ENCODE results near the gene EIF4B. TPM values are rescaled to one million over a fixed set of nuclear protein-coding genes. Genes with fewer than 3 reads are reported as not detected.

Gene EIF4B
- total and polyA plus RNA-seq, 2 of the 8 experiments (the other 6 are each of a cell fraction or from before 2014, with no cell fraction given): 269 to 816 TPM

DNA sequence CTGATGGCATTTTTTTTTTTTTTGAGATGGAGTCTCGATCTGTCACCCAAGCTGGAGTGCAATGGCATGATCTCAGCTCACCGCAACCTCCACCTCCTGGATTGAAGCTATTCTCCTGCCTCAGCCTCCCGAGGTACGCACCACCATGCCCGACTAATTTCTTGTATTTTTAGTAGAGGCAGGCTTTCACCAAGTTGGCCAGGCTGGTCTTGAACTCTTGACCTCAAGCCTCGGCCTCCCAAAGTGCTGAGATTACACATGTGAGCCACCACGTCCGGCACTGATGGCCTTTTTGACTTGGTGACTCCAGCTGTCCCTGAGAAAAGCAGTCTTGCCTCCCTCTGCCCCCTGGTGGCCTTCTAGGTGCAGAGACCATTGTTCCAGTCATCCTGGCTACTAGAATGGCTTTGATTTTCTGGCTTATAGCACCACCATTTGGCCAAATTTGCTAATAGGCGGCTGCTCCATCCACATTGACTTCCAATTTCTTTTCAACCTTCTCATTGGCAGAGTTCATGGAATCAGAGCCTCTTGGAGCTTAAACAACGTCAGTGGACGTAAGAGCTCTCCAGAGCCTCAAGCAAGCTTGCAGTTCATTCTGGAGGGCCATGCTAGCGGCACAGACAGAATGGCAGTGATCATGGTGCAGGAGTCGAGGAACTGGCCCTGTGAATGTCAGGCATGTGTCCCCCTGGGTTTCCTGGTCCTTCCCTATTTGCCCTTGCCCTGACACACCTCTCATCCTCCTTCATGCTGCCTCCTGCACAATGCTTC is 25.4 kb upstream of the EIF4B start:
- no peak overlapping the region for H3K4me3 ChIP-seq (ENCODE audit: extremely low read depth in 1 of 4, insufficient read depth in 2 of 4, low read depth in 3 of 4, low read length in 4 of 4)
- no peaks in the 10 kb centered on the region for H3K9me3 ChIP-seq (ENCODE audit: insufficient read depth in 2 of 2, low read depth in 1 of 2, low read length in 1 of 2)
- POLR2A ChIA-PET (ENCODE audit: partially characterized antibody): interaction anchor here (0.7 to 4.8 kb wide), 16 partner anchors 11 to 173 kb away, joined by 3 to 47 read pairs (median 4); partner anchors contain the start of genes EIF4B, KRT18 and KRT8
- no peaks in the 10 kb centered on the region for H3K36me3 ChIP-seq (ENCODE audit: control insufficient read depth in 2 of 4, insufficient read depth in 4 of 4, low read length in 3 of 4)
- H3K27me3 ChIP-seq (replicated peaks in 1 of 4; ENCODE audit: control insufficient read depth in 3 of 4, extremely low read depth in 1 of 4, insufficient read depth in 3 of 4, low read length in 3 of 4): no peaks in the 10 kb centered on the region
- no peak overlapping the region for H2AK5ac ChIP-seq (ENCODE audit: low read depth, low read length)
- H2AFZ ChIP-seq (ENCODE audit: low read length): peak overlapping the region; percentile 96
- no peaks in the 10 kb centered on the region for H3K79me2 ChIP-seq (ENCODE audit: control insufficient read depth in 1 of 2, insufficient read depth in 2 of 2, low read length in 2 of 2)
- H3K9ac ChIP-seq (replicated peaks in 1 of 4; ENCODE audit: extremely low read depth in 1 of 4, low read depth in 3 of 4, low read length in 3 of 4): no peak overlapping the region
- FAIRE-seq: peak; percentile 88
- WGBS, 2 experiments (ENCODE audit: extremely low coverage in 1 of 2, insufficient coverage in 1 of 2, insufficient read length in 1 of 2, insufficient replicate concordance in 2 of 2, low coverage in 1 of 2, low lambda C conversion rate in 2 of 2, missing lambda C conversion rate in 1 of 2): 57% methylated on average over 13 of the region's 13 CpGs; no CpG with 5 or more reads in 1 of the 2 experiments
- no peak overlapping the region for H3K27ac ChIP-seq (ENCODE audit: low read depth, low read length)
- H3K23me2 ChIP-seq (ENCODE audit: low read depth, low read length): peaks cover 2% of the 10 kb centered on the region; the same call in 1 of the 2 replicates
- H2BK120ac ChIP-seq (replicated peaks; ENCODE audit: low read depth, low read length): no peak overlapping the region
- CTCF ChIA-PET (ENCODE audit: partially characterized antibody): interaction anchor here (0.6 to 21.2 kb wide), 64 partner anchors 8 to 1080 kb away, joined by 3 to 1250 read pairs (median 4); partner anchors contain the start of genes KRT1, KRT4, KRT71 and KRT8
- H3K23ac ChIP-seq (ENCODE audit: insufficient read length): no peak overlapping the region
- peak overlapping the region; percentile 88; the same call in 1 of the 2 replicates for H2BK12ac ChIP-seq (ENCODE audit: low read depth, low read length)
- H2BK5ac ChIP-seq (ENCODE audit: low read depth, low read length): no peak overlapping the region
- H3K14ac ChIP-seq (ENCODE audit: insufficient read length): no peak overlapping the region
- H3K4me2 ChIP-seq (ENCODE audit: insufficient read depth in 1 of 2, low read depth in 2 of 2, low read length in 2 of 2): peak overlapping the region in 1 of 2 experiments; percentile 23; a peak in 1 of 4 replicates
- no peaks in the 10 kb centered on the region for H3K79me1 ChIP-seq (ENCODE audit: low read depth, low read length)
- no peak overlapping the region for H3K4ac ChIP-seq (replicated peaks; ENCODE audit: insufficient read length, low read depth, low read length)
- H3K4me1 ChIP-seq (replicated peaks in 1 of 4; ENCODE audit: control insufficient read depth in 3 of 4, insufficient read depth in 4 of 4, low read length in 3 of 4): peaks cover 0 to 10% (median 0%) of the 10 kb centered on the region in 4 experiments; a peak in 1 of 7 replicates
- H2BK15ac ChIP-seq (ENCODE audit: low read length): 0 out of 2 replicates have a peak overlapping the region, but pooled peaks have one; percentile 12
- H4K8ac ChIP-seq (ENCODE audit: extremely low read depth, insufficient read depth, low read length): no peak overlapping the region
- H2BK20ac ChIP-seq (ENCODE audit: low read length): no peak overlapping the region
- peak overlapping the region; percentile 20 for H4K91ac ChIP-seq (replicated peaks; ENCODE audit: insufficient read length, low read length)
- DNase-seq (ENCODE audit: low read depth in 1 of 2, low spot score in 2 of 2): peak; percentile 84 to 88
- no peaks in the 10 kb centered on the region for H4K20me1 ChIP-seq (replicated peaks in 1 of 2; ENCODE audit: control insufficient read depth in 1 of 2, insufficient read depth in 2 of 2, low read length in 2 of 2)
- no peak overlapping the region for H4K5ac ChIP-seq (ENCODE audit: insufficient read length, low read depth, low read length)
- no peak overlapping the region for H3K18ac ChIP-seq (ENCODE audit: extremely low read depth, low read length)
- no peak overlapping the region for H3K56ac ChIP-seq (replicated peaks; ENCODE audit: insufficient read length, low read depth, low read length)
- TF ChIP-seq CREB1 (IDR thresholded peaks at IDR 0.05) (peak; percentile 51; the same call in 1 of the 2 replicates), BCL11A (IDR thresholded peaks at IDR 0.05; ENCODE audit: low read depth in 2 of 2, low read length in 2 of 2) (no peak), YY1 (IDR thresholded peaks at IDR 0.05; ENCODE audit: low read depth, low read length) (peak; percentile 73; the same call in 1 of the 2 replicates), SAP30 (IDR thresholded peaks at IDR 0.05; ENCODE audit: insufficient read depth, insufficient replicate concordance, low read length) (no peak), SP1 (IDR thresholded peaks at IDR 0.05; ENCODE audit: low read depth, low read length) (no peak), BACH1 (IDR thresholded peaks at IDR 0.05; ENCODE audit: low read length) (no peak), SIN3A (conservative IDR thresholded peaks at IDR 0.05 in 1 of 2, IDR thresholded peaks at IDR 0.05 in 1 of 2; ENCODE audit: low read depth in 1 of 2, low read length in 2 of 2) (peak in 1 of 2 experiments; percentile 79; a peak in 2 of 4 replicates), ZNF274 (IDR thresholded peaks at IDR 0.05; ENCODE audit: borderline replicate concordance, extremely low read depth, low read length) (no peak)
- TF ChIP-seq, protein P1, sequence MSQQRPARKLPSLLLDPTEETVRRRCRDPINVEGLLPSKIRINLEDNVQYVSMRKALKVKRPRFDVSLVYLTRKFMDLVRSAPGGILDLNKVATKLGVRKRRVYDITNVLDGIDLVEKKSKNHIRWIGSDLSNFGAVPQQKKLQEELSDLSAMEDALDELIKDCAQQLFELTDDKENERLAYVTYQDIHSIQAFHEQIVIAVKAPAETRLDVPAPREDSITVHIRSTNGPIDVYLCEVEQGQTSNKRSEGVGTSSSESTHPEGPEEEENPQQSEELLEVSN (IDR thresholded peaks at IDR 0.05): no peak
